GOT3 (cell line): ENCODE results near the gene DUSP15.
"Not testable (repeated sequence)": the region's sequence is repeated elsewhere in the genome, so short reads cannot be mapped to it uniquely, and the experiment has no call there.

Experiments used
- DNase-seq: peaks from one replicate; lab custom pipeline; 2025; ENCODE audit warnings: mixed read lengths; lab: John Stamatoyannopoulos, UW

Gene DUSP15

GRCh38 chr20:31869942-31870725 lies at the start of gene DUSP15, which contains the start of gene TTLL9:
DUSP15 (minus strand) TSS chr20:31870527; CDS start chr20:31870337, 190 bp downstream.
TTLL9 (plus strand) TSS chr20:31870634; CDS start chr20:31871127, 493 bp downstream.
- DNase-seq: no peak

- no peak for DNase-seq
These were observed 49.3 kb upstream of the DUSP15 start for GRCh38 chr20:31919410-31920155.

- no peak for DNase-seq
These were observed 48.3 kb upstream of the DUSP15 start for GRCh38 chr20:31918466-31919105.

GRCh38 chr20:31917962-31918412 lies 47.7 kb upstream of the DUSP15 start:
- not testable (repeated sequence) for DNase-seq

- no peak for DNase-seq
These were observed 46.4 kb upstream of the DUSP15 start for GRCh38 chr20:31916708-31917107.

GRCh38 chr20:31915491-31916280 lies 45.4 kb upstream of the DUSP15 start:
- DNase-seq: no peak

- no peak for DNase-seq
These were observed 43.8 kb upstream of the DUSP15 start for GRCh38 chr20:31914170-31914569.

- no peak for DNase-seq
These were observed 43.3 kb upstream of the DUSP15 start for GRCh38 chr20:31913431-31914157.

- no peak for DNase-seq
These were observed 39.9 kb upstream of the DUSP15 start for GRCh38 chr20:31910071-31910803.

- no peak for DNase-seq
These were observed 39.1 kb upstream of the DUSP15 start for GRCh38 chr20:31909253-31910070.

GRCh38 chr20:31908424-31908823 lies 38.1 kb upstream of the DUSP15 start:
- DNase-seq: no peak

- DNase-seq: no peak
These were observed 37.7 kb upstream of the DUSP15 start for GRCh38 chr20:31908016-31908415.

GRCh38 chr20:31907046-31907445 lies 36.7 kb upstream of the DUSP15 start:
- no peak for DNase-seq

GRCh38 chr20:31906001-31906400 lies 35.7 kb upstream of the DUSP15 start:
- no peak for DNase-seq

GRCh38 chr20:31903627-31904386 lies 33.5 kb upstream of the DUSP15 start:
- DNase-seq: no peak

GRCh38 chr20:31901615-31902014 lies 31.3 kb upstream of the DUSP15 start:
- no peak for DNase-seq

GRCh38 chr20:31897541-31897940 lies 27.2 kb upstream of the DUSP15 start:
- DNase-seq: no peak

GRCh38 chr20:31896049-31896448 lies 25.7 kb upstream of the DUSP15 start:
- DNase-seq: no peak
